Mesothelial cell of epicardium (in vitro differentiated cells): ENCODE results near the gene COMT. TPM values are rescaled to one million over a fixed set of nuclear protein-coding genes. Genes with fewer than 3 reads are reported as not detected.

Experiments used
- DNase-seq, 2 experiments: peaks; one replicate each; pipeline ENCODE4 v3.0.0; 2021; ENCODE audit warnings: low spot score in 2 of 2; ENCODE audit not compliant: unreplicated experiment in 2 of 2
- H3K27ac Mint-ChIP-seq: 2 replicates; pipeline ENCODE4 v1.8.0; 2021; ENCODE audit warnings: mixed read lengths
- H3K27me3 Mint-ChIP-seq: 2 replicates; pipeline ENCODE4 v1.8.0; 2021; ENCODE audit warnings: low read depth, mixed read lengths
- H3K36me3 Mint-ChIP-seq: 2 replicates; pipeline ENCODE4 v1.8.0; 2021; ENCODE audit warnings: mixed read lengths
- H3K4me1 Mint-ChIP-seq: 2 replicates; pipeline ENCODE4 v1.8.0; 2021; ENCODE audit warnings: mixed read lengths
- H3K4me3 Mint-ChIP-seq: 2 replicates; pipeline ENCODE4 v1.8.0; 2021; ENCODE audit warnings: mild to moderate bottlenecking, moderate library complexity, mixed read lengths
- H3K9me3 Mint-ChIP-seq: 2 replicates; pipeline ENCODE4 v1.8.0; 2021; ENCODE audit warnings: mixed read lengths
- total RNA-seq: library from RNA; stranded (reverse); gene quantifications from 3 replicates; pipeline ENCODE4 v1.2.1, GENCODE V29; 2021
- TF ChIP-seq, protein P1 (sequence below): fragments of 200-600 bp; sonication (generic); IDR thresholded peaks from one replicate; pipeline ENCODE4 v1.5.0; 2021; ENCODE audit warnings: antibody characterized with exemption; ENCODE audit not compliant: unreplicated experiment

Gene COMT
- total RNA-seq, 1 donor from 2014 or later = 93.5 TPM

GRCh38 chr22:19990609-19991394 is 49.2 kb downstream of the COMT start:
- TF ChIP-seq, protein P1, sequence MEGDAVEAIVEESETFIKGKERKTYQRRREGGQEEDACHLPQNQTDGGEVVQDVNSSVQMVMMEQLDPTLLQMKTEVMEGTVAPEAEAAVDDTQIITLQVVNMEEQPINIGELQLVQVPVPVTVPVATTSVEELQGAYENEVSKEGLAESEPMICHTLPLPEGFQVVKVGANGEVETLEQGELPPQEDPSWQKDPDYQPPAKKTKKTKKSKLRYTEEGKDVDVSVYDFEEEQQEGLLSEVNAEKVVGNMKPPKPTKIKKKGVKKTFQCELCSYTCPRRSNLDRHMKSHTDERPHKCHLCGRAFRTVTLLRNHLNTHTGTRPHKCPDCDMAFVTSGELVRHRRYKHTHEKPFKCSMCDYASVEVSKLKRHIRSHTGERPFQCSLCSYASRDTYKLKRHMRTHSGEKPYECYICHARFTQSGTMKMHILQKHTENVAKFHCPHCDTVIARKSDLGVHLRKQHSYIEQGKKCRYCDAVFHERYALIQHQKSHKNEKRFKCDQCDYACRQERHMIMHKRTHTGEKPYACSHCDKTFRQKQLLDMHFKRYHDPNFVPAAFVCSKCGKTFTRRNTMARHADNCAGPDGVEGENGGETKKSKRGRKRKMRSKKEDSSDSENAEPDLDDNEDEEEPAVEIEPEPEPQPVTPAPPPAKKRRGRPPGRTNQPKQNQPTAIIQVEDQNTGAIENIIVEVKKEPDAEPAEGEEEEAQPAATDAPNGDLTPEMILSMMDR = no peak
- H3K36me3 Mint-ChIP-seq = no peaks in the 10 kb centered on the region
- H3K4me1 Mint-ChIP-seq = peaks cover 3% of the 10 kb centered on the region
- DNase-seq = no peak
- no peak overlapping the region for H3K4me3 Mint-ChIP-seq
- no peaks in the 10 kb centered on the region for H3K9me3 Mint-ChIP-seq
- H3K27me3 Mint-ChIP-seq = no peaks in the 10 kb centered on the region
- no peak overlapping the region for H3K27ac Mint-ChIP-seq

- H3K9me3 Mint-ChIP-seq = no peaks in the 10 kb centered on the region
- H3K4me1 Mint-ChIP-seq = peaks cover under 1% of the 10 kb centered on the region
- TF ChIP-seq, protein P1 = no peak
- H3K36me3 Mint-ChIP-seq = no peaks in the 10 kb centered on the region
- H3K27me3 Mint-ChIP-seq = no peaks in the 10 kb centered on the region
- DNase-seq = no peak
- H3K4me3 Mint-ChIP-seq = no peak overlapping the region
- no peak overlapping the region for H3K27ac Mint-ChIP-seq
Observed at GRCh38 chr22:19991395-19991644, 49.7 kb downstream of the COMT start.

GRCh38 chr22:19991645-19992451 is 50.3 kb downstream of the COMT start:
- TF ChIP-seq, protein P1 = no peak
- no peak for DNase-seq
- H3K27me3 Mint-ChIP-seq = no peaks in the 10 kb centered on the region
- no peaks in the 10 kb centered on the region for H3K4me1 Mint-ChIP-seq
- no peak overlapping the region for H3K4me3 Mint-ChIP-seq
- H3K9me3 Mint-ChIP-seq = no peaks in the 10 kb centered on the region
- H3K27ac Mint-ChIP-seq = no peak overlapping the region
- no peaks in the 10 kb centered on the region for H3K36me3 Mint-ChIP-seq

- no peak overlapping the region for H3K4me3 Mint-ChIP-seq
- no peaks in the 10 kb centered on the region for H3K4me1 Mint-ChIP-seq
- no peaks in the 10 kb centered on the region for H3K9me3 Mint-ChIP-seq
- no peaks in the 10 kb centered on the region for H3K27me3 Mint-ChIP-seq
- no peak overlapping the region for H3K27ac Mint-ChIP-seq
- H3K36me3 Mint-ChIP-seq = no peaks in the 10 kb centered on the region
- TF ChIP-seq, protein P1 = no peak
- no peak for DNase-seq
Observed at GRCh38 chr22:19992481-19992911, 50.9 kb downstream of the COMT start.

- Mint-ChIP-seq H3K9me3 (no peaks in the 10 kb centered on the region), H3K36me3 (no peaks in the 10 kb centered on the region), H3K27ac (no peak overlapping the region), H3K4me1 (no peaks in the 10 kb centered on the region), H3K4me3 (no peak overlapping the region), H3K27me3 (no peaks in the 10 kb centered on the region)
- TF ChIP-seq, protein P1 = no peak
- DNase-seq = no peak
Observed at GRCh38 chr22:19992921-19993355, 51.4 kb downstream of the COMT start.
